ENCODE data around the gene CNTLN.
A peak's percentile ranks its signal among the peaks of the same experiment; 100 is the strongest.

The CNTLN gene, protein sequence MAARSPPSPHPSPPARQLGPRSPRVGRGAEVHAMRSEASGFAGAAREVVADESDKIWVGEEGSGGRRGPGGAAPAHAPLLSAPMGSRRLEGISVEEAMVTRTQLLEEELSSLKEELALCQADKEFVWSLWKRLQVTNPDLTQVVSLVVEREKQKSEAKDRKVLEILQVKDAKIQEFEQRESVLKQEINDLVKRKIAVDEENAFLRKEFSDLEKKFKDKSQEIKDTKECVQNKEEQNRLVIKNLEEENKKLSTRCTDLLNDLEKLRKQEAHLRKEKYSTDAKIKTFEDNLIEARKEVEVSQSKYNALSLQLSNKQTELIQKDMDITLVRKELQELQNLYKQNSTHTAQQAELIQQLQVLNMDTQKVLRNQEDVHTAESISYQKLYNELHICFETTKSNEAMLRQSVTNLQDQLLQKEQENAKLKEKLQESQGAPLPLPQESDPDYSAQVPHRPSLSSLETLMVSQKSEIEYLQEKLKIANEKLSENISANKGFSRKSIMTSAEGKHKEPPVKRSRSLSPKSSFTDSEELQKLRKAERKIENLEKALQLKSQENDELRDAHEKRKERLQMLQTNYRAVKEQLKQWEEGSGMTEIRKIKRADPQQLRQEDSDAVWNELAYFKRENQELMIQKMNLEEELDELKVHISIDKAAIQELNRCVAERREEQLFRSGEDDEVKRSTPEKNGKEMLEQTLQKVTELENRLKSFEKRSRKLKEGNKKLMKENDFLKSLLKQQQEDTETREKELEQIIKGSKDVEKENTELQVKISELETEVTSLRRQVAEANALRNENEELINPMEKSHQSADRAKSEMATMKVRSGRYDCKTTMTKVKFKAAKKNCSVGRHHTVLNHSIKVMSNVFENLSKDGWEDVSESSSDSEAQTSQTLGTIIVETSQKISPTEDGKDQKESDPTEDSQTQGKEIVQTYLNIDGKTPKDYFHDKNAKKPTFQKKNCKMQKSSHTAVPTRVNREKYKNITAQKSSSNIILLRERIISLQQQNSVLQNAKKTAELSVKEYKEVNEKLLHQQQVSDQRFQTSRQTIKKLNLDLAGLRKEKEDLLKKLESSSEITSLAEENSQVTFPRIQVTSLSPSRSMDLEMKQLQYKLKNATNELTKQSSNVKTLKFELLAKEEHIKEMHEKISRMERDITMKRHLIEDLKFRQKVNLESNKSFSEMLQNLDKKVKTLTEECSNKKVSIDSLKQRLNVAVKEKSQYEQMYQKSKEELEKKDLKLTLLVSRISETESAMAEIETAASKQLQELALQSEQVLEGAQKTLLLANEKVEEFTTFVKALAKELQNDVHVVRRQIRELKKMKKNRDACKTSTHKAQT (N-terminal part only)

DNA sequence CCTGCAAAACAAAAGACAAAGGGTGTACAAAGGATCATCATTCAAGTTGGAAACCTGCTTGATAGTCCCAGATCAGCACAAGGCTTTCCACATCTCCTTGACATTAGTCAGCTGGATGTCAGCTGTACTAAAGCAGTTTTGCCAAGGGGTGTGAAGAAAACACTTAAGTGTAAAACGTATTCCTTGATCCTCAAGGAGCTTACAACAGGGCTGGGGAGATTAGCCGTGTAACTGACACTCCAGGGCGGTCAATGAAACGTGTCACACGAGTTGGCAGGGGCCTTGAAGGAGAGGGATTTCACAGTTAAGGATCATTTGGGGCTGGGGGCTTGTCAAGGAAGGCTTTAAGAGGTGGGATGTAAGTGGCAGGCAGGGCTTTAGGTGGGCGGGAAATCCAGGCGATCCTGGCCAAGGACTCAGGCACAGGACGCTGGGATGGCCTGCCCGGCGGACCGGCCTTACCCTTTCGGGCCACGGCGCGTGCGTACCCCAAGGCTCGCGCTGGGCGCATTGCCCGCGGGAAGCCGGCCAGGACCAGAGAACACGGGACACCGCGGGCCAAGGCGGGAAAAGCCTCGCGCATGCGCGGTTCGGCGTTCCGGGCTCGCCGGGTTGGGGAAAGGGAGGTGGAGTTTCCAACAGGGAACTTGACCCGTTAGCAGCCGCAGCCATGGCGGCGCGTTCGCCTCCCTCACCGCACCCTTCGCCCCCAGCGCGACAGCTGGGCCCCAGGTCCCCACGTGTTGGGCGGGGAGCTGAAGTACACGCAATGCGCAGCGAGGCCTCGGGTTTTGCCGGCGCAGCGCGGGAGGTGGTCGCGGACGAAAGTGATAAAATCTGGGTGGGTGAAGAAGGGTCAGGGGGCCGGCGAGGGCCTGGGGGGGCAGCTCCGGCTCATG, at the start of gene CNTLN:
TSS of gene CNTLN (plus strand) at position 645 of the 899 bp plus-strand sequence. CDS start at position 671, 26 bp downstream.
- DNase-seq (ENCODE audit: low read depth in 2 of 3, low spot score in 1 of 3): peak; percentile 22 to 55 (median 35)

DNA sequence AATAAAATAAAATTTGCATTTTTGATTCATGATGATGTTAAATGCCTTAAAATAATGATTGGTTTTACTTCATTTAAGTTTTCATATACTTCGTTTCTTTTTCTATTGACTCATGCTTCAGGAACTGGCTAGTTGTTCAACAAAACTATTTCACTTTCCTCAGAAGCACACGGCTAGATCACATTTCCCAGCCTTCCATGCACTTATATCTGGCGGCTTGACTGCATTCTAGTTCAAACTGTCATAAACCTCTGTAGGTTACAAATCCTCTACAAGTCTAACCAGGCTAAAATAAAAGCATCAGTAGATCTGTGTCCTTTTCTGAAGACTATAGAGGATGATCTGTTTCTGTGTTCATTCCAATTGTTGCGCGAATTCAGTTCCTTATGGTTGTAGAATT, 46.3 kb upstream of the CNTLN start:
- no peak for DNase-seq (ENCODE audit: low read depth in 2 of 3, low spot score in 1 of 3)

DNA sequence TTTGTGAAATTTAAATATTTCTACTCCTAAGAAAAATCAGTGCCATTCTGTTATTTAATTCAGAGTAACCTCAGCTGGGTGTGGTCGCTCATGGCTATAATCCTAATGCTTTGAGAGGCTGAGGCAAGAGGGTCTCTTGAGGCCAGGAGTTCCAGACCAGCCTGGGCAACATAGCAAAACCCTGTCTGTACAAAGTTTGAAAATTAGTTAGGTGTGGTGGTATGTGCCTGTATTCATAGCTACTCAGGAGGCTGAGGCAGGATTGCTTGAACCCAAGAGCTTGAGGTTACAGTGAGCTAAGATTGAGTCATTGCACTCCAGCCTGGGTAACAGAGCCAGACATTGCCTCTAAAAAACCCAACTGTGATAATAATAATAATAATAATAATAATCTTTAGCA, 44.8 kb upstream of the CNTLN start:
- DNase-seq (ENCODE audit: low read depth in 2 of 3, low spot score in 1 of 3): no peak

DNA sequence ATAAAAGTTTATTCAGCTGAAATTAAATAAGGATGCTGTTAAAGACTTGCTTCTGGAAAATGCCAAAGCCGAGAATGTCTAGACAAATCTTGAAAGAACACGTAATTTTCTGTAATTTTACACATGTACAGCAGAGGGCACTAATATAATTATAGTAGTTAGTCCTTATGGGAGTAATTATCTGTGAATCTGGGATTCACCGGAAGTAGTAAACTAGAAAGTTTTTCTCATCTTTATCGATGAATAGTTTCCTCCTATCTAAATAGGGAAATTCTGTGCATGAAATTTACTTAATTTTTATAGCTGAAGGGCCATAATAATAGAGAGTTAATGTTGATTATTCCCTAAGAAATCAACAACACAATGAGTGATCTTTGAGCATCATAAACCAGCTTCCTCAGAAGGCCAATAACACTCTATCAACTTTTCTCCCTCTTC, 18.4 kb upstream of the CNTLN start:
- DNase-seq (ENCODE audit: low read depth in 2 of 3, low spot score in 1 of 3): no peak

DNA sequence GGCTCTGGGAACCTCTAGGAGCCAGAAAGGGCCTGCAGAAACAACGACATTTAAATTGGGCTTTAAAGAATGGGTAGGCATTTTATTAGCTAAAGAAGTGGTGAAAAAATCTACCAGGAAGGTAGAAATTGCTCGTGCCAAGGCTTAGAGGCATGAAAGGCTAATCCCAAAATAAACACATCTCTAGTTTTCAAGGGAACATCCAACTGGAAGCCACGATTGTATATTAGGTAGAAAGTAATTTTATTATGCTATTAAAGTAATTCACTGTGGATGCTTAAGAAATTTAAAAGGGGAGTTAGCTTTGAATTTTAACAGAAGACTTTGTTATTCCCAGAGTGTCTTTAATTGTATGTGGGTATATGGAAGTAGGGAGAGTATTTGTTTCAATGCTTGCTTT, 17.5 kb upstream of the CNTLN start:
- no peak for DNase-seq (ENCODE audit: low read depth in 2 of 3, low spot score in 1 of 3)

DNA sequence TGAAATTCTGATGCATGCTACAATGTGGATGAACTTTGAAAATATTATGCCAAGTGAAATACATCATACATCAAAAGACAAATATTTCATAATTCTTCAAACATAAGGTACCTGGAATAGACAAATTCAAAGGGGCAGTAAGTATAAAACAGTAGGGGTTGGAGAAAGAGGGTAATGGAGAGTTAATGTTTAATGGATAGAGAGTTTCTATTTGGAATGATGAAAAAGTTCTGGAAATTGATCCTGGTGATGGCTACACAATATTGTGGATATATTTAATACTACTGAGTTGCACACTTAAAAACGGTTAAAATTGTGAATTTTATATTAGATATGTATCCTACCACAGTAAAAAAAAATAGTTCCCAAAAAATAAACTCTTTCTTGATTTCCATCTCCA, 14.6 kb upstream of the CNTLN start:
- no peak for DNase-seq (ENCODE audit: low read depth in 2 of 3, low spot score in 1 of 3)

DNA sequence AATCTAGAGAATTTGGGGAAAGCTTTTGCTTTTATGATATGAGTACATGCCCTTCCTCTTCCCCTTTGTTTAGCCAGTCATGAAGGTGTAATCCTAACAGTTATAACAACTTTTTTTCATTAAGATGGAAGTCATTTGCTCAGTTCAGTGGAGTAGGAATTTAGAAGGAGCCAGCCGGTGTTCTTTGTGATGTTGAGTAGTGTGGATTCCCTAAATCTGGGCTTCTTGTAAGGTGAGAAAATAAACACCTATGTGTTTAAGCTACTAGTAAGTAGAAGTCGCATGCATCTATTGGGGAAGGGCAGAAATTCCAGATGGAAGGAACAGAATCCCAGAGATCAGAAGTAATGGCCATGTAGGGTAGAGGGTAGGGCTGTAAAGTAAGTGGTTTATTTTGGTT, 13.6 kb upstream of the CNTLN start:
- DNase-seq (ENCODE audit: low read depth in 2 of 3, low spot score in 1 of 3): no peak

DNA sequence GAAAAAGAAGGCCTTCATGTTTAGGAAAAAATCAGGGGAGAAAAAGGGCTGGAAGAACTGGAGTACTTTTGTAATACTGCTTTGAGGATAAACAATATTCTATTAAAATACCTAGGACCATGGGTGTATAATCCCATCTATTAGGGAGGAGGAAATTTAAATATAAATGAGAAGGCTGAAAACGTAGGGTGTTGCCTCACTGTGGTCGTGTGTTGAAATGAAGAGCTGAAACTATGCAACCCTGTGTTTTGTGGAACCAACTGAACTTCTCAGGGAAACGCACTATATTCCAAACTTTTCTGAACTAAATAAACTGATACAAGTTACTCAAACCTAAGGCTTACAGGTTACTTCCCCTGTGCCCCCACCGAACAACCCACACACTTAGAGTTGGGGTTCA, 4.5 kb upstream of the CNTLN start:
- no peak for DNase-seq (ENCODE audit: low read depth in 2 of 3, low spot score in 1 of 3)

DNA sequence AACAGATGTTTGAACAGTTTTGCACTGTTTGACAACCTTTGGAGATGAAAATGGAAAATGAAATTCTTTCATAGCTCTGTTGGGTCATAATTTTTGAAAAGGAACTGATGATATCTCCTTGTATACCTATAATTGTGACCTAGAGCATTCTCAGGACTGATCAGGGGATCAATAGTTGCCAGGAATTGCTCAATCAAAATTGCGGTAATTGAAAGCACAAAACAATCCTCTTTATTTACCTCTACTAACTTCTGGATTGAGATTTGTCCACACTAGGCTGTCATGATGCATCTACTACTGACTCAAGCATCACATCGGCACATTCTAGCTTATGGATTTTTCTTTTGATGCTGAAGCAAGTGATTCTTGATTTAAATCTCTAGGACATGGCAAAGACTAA, 4.1 kb upstream of the CNTLN start:
- no peak for DNase-seq (ENCODE audit: low read depth in 2 of 3, low spot score in 1 of 3)

DNA sequence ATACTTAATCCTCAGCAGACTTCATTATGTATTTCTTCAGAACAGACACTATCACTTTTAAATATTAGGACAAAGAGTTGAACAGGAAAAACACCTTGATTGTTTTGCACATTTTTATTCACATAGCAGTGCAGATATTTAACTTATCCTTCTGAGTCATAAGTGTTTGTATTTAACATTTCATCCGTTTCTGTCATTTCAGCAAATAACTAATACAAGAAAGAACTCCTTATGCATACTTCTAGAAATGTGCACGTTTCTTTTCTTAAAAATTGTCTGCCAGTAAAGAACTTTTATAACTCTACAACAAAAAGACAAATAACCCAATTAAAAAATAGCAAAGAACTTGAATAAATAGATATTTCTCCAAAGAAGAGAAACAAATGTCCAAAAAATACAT, 3.3 kb upstream of the CNTLN start:
- no peak for DNase-seq (ENCODE audit: low read depth in 2 of 3, low spot score in 1 of 3)

DNA sequence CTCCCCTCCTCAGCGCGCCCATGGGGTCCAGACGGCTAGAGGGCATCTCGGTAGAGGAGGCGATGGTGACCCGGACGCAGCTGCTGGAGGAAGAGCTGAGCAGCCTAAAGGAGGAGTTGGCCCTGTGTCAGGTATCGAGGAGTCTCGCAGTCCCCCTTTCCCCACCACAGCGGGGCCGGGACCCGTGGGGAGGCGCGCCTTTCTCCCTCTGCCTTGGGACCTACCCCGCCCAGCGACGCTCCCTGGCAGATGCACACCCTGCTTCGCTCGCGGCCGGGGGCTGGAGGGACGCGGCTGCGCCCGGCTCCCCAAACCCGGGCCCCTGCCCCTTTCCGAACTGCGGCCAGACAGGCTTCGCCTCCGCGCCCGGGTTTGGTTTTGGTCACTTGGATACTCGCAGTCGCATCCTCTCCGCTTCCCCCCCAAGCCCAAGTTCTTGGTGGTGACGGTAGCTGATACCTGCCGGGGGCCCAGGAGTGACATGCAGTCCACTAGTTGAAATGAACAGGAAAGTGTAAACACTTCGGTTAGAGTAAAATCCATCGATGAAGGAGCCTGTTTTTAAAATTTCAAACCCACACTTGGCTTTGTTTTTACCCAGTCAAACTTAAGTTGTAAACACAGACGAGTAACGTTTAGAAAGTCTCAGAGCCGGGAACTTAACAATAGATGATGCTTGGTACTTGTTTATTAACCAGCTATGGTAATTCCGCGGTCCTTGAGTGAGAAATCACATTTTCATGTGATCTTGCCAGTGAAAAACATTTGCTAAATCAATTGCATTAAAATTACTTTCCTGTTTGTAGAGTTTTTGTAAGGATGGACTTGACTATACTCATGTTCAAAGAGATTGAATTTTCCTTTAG, 688 bp downstream of the CNTLN start:
- DNase-seq (ENCODE audit: low read depth in 2 of 3, low spot score in 1 of 3): no peak

DNA sequence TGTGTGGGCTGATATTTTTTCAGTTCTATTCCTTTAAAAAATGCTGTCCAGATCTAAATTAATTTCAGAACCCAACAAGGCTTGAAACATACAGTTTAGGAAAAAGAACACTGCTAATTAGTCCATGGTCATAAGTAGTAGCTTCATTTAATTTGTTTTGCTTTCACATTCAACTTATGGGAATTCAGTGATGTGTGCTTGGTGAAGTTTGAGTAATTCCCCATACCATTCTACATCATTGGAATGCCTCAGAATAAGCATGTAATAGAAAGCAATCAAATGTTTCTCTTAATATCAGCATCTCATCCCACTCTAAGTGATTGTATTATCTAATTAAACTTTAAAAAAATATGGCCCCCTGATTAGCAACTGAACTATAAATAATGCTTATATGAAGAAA, 2.7 kb downstream of the CNTLN start:
- no peak for DNase-seq (ENCODE audit: low read depth in 2 of 3, low spot score in 1 of 3)

DNA sequence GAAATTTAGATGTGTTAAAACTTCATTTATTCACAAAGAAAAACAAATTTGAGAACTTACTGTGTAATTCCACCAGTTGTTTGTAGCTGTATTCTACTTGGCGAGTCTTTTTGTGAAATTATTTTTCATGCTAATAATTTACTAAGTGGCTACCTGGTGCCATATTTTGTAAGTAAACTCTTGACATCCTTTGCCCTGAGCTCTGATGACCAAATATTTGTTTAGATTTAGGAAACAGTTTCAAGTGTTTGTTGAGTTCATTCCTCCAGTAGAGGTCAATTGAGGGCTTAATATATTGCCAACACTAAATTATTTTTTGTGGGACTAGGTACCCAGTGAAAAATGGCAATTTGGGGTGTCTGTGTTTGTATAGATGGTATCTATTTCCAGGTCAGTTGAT, 3.7 kb downstream of the CNTLN start:
- no peak for DNase-seq (ENCODE audit: low read depth in 2 of 3, low spot score in 1 of 3)

DNA sequence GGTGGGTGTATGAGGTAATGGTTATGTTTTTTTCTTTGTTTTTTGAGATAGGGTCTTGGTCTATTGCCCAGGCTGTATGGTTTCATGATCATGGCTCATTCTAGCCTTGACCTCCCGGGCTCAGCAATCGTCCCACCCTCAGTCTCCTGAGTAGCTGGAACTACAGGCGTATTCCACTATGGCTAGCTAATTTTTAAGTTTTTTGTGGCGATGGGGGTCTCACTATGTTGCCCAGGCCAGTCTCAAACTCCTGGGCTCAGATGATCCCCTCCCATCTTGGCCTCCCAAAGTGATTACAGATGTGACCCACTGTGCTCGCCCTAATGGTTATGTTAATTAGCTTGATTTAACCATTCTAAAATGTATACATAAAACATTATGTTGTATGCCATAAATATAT, 5.6 kb downstream of the CNTLN start:
- DNase-seq (ENCODE audit: low read depth in 2 of 3, low spot score in 1 of 3): no peak

DNA sequence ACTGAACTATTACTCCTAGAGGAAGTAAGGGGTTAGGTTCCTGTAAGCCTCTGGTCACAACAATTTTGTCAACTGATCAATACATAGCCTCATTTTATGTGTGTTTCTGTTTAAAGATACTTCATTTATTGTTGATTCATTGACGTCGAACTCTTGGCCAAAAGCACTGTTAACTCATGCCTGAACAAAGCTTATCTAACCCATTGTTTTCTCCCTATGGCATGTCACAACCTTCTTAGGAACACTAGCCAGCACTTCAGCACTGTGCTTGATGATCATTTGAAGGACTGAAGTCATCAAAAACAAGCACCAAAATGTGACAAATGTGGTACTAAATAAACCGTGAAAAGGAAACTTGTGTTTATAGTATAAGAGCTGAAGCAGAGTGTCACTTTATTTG, 13.5 kb downstream of the CNTLN start:
- DNase-seq (ENCODE audit: low read depth in 2 of 3, low spot score in 1 of 3): no peak

DNA sequence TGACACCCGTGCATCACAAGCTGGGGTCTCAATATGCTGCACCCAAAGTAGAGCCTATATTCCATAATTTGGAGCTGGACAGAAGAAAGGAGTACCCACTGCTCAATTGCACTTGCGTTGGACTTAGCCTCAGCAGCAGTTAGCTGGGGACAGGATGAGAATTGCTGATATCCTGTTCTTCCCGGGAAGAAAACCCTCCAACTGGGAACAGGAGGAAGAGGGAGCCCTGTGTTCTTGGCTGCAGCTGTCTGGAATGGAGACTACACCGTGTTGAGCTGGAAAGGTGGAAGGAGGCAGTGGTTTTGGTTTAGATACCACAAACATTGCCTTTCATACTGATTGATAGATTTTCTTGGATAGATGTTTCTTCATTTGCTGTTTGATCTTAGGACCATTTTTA, 24.6 kb downstream of the CNTLN start:
- DNase-seq (ENCODE audit: low read depth in 2 of 3, low spot score in 1 of 3): no peak

DNA sequence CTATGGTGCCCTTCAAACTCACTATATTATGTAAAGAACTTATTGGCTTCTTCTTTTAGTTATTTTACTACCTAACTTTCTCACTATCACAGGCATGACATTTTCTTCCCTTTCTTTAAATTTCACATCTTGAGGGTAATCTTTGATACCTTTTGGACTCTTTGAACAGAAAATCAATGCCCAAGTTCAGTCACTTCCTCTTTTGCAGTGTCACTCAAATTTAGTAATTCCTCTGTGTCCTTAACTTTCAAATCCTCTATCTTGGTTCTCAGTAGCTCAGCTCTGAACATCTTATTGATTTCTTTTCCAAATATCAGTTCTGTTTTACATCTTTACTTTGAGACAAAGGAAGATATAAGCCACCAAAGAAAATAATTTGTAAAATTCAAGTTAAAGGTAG, 25.5 kb downstream of the CNTLN start:
- DNase-seq (ENCODE audit: low read depth in 2 of 3, low spot score in 1 of 3): no peak

DNA sequence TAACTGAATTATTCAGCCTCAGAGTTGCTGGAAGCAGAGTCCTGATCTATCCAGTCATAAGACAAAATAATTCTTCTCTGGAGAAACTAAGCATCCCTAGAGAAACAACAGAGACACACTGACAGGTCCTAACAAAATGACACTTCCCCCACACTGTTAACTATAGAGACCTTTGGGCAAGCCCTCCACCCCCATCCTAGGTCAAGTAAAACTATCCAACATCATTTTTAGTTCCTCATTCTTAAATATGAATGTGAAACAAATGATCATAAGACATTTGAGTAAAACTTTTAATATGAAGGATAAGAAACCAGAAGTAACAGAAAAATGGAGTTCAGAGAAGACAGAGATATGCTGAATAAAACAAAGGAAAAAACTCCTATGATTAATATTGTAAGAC, 30.9 kb downstream of the CNTLN start:
- no peak for DNase-seq (ENCODE audit: low read depth in 2 of 3, low spot score in 1 of 3)

DNA sequence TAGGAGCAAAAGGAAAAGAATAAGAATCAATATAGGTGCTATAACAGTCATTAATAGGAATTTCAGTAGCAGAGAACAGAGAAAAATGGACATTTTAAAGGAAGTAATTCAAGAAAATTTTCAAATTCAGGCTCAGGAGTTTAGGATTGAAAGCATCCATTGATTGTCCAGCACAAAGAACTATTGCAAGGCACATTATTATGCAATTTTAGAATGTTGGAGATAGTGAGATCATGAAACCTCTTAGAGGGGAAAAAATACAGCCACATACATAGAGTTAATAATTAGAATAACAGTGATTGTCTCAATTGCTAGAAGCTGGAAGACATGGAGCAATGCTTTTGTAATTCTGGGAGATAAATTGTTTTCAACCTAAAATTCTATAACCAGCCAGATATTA, 31.5 kb downstream of the CNTLN start:
- no peak for DNase-seq (ENCODE audit: low read depth in 2 of 3, low spot score in 1 of 3)
